ENCODE data around the gene PDZRN4.

Gene PDZRN4

DNA sequence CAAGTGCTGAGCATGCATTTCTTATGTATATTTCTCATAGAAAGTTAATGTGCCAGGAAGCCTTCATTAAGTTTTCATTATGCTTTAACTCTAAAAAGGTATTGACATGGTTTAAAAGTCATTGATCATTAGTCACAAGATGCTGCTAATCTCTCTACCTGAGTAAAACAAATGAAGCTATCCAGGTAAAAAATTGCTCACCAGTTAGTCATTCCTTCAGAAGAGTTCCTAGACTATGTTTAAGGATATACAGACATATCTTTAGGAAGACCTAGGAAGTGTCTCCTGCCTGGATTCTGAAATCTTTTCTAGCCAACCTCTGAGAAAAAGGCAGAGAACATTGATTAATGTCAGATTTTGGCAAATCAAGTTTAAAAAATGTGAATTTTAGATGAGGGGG is 274.2 kb downstream of the PDZRN4 start:
- Histone ChIP-seq H3K4me3 (ENCODE audit: low read depth, low read length) (no peak overlapping the region), H3K36me3 (ENCODE audit: control insufficient read depth, insufficient read depth, low read length) (no peaks in the 10 kb centered on the region), H3K4me1 (no peaks in the 10 kb centered on the region), H3K27me3 (ENCODE audit: control insufficient read depth, insufficient read depth, low read length) (no peaks in the 10 kb centered on the region), H3K4me2 (ENCODE audit: low read length) (peak overlapping the region; percentile 30), H3K27ac (no peak overlapping the region), H3K79me2 (no peaks in the 10 kb centered on the region), H3K9ac (no peak overlapping the region), H2AFZ (no peak overlapping the region), H3K9me3 (ENCODE audit: control insufficient read depth, low read length) (no peaks in the 10 kb centered on the region)
- TF ChIP-seq, protein P1, sequence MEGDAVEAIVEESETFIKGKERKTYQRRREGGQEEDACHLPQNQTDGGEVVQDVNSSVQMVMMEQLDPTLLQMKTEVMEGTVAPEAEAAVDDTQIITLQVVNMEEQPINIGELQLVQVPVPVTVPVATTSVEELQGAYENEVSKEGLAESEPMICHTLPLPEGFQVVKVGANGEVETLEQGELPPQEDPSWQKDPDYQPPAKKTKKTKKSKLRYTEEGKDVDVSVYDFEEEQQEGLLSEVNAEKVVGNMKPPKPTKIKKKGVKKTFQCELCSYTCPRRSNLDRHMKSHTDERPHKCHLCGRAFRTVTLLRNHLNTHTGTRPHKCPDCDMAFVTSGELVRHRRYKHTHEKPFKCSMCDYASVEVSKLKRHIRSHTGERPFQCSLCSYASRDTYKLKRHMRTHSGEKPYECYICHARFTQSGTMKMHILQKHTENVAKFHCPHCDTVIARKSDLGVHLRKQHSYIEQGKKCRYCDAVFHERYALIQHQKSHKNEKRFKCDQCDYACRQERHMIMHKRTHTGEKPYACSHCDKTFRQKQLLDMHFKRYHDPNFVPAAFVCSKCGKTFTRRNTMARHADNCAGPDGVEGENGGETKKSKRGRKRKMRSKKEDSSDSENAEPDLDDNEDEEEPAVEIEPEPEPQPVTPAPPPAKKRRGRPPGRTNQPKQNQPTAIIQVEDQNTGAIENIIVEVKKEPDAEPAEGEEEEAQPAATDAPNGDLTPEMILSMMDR (IDR thresholded peaks at IDR 0.05) = no peak

GRCh38 chr12:41465526-41465925 is 277.4 kb downstream of the PDZRN4 start:
- Histone ChIP-seq H3K27ac (no peak overlapping the region), H3K9me3 (ENCODE audit: control insufficient read depth, low read length) (no peaks in the 10 kb centered on the region), H3K4me2 (ENCODE audit: low read length) (peak overlapping the region; percentile 16)

GRCh38 chr12:41466300-41466699 is 278.2 kb downstream of the PDZRN4 start:
- H3K27me3 ChIP-seq (ENCODE audit: control insufficient read depth, insufficient read depth, low read length) = no peaks in the 10 kb centered on the region
- no peaks in the 10 kb centered on the region for H3K9me3 ChIP-seq (ENCODE audit: control insufficient read depth, low read length)
- H3K4me3 ChIP-seq (ENCODE audit: low read depth, low read length) = no peak overlapping the region
- no peak overlapping the region for H3K27ac ChIP-seq
- no peak overlapping the region for H3K9ac ChIP-seq
- TF ChIP-seq, protein P1 (IDR thresholded peaks at IDR 0.05) = no peak
- peak overlapping the region; percentile 16 for H3K4me2 ChIP-seq (ENCODE audit: low read length)
- no peaks in the 10 kb centered on the region for H3K4me1 ChIP-seq
- H2AFZ ChIP-seq = no peak overlapping the region
- no peaks in the 10 kb centered on the region for H3K36me3 ChIP-seq (ENCODE audit: control insufficient read depth, insufficient read depth, low read length)
- H3K79me2 ChIP-seq = no peaks in the 10 kb centered on the region

More at GRCh38 chr12:41465526-41465925, 277.4 kb downstream of the PDZRN4 start:
- no peaks in the 10 kb centered on the region for H3K4me1 ChIP-seq
- H2AFZ ChIP-seq = no peak overlapping the region
- peak overlapping the region; percentile 20 for H3K4me3 ChIP-seq (ENCODE audit: low read depth, low read length)
- H3K79me2 ChIP-seq = no peaks in the 10 kb centered on the region
- H3K27me3 ChIP-seq (ENCODE audit: control insufficient read depth, insufficient read depth, low read length) = no peaks in the 10 kb centered on the region
- TF ChIP-seq, protein P1 (IDR thresholded peaks at IDR 0.05) = no peak
- no peaks in the 10 kb centered on the region for H3K36me3 ChIP-seq (ENCODE audit: control insufficient read depth, insufficient read depth, low read length)
- no peak overlapping the region for H3K9ac ChIP-seq

- no peak overlapping the region for H3K9ac ChIP-seq
- H3K4me2 ChIP-seq (ENCODE audit: low read length) = peak overlapping the region; percentile 52
- TF ChIP-seq, protein P1 (IDR thresholded peaks at IDR 0.05) = no peak
- H3K4me1 ChIP-seq = no peaks in the 10 kb centered on the region
- no peaks in the 10 kb centered on the region for H3K27me3 ChIP-seq (ENCODE audit: control insufficient read depth, insufficient read depth, low read length)
- no peak overlapping the region for H3K27ac ChIP-seq
- H3K36me3 ChIP-seq (ENCODE audit: control insufficient read depth, insufficient read depth, low read length) = no peaks in the 10 kb centered on the region
- no peaks in the 10 kb centered on the region for H3K9me3 ChIP-seq (ENCODE audit: control insufficient read depth, low read length)
- H2AFZ ChIP-seq = no peak overlapping the region
- H3K79me2 ChIP-seq = no peaks in the 10 kb centered on the region
- no peak overlapping the region for H3K4me3 ChIP-seq (ENCODE audit: low read depth, low read length)
These were observed 278.7 kb downstream of the PDZRN4 start for GRCh38 chr12:41466802-41467201.

DNA sequence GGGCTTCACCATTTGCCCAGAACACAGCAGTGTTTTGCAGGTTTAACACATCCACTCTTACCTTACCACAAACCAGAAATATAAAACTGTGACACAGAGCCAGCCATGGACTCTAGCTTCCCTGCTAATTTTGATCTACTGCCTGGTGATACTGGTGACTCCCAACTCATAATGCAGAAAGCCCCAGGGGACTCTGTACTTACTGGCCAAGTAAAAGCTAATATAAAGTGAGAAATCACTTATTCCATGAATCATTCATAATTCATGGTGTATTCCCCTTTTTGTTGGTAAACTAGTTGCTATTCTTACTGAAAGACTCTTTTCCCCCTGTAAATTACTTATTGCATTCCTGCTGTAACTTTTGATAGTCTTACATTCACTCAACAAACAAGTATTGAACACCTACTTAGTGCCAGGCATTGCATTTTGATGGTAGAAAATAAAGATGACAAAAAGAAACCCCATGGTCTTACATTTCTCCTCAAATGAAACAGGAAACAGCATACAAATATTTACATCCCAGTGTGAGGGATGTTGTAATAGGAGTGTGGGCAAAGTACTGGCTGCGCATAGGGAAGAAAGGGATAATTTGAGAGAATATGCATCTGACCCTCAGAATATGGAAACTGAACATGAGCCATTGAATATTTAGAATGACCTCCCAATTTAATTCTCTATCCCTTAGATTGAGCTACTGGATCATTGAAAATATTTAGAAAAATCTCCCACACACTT is 279.6 kb downstream of the PDZRN4 start:
- H3K36me3 ChIP-seq (ENCODE audit: control insufficient read depth, insufficient read depth, low read length) = no peaks in the 10 kb centered on the region
- H3K4me2 ChIP-seq (ENCODE audit: low read length) = peak overlapping the region; percentile 52
- TF ChIP-seq, protein P1 (IDR thresholded peaks at IDR 0.05) = no peak
- no peak overlapping the region for H2AFZ ChIP-seq
- no peak overlapping the region for H3K9ac ChIP-seq
- no peaks in the 10 kb centered on the region for H3K4me1 ChIP-seq
- H3K27me3 ChIP-seq (ENCODE audit: control insufficient read depth, insufficient read depth, low read length) = no peaks in the 10 kb centered on the region
- no peaks in the 10 kb centered on the region for H3K9me3 ChIP-seq (ENCODE audit: control insufficient read depth, low read length)
- peak overlapping the region; percentile 10 for H3K27ac ChIP-seq
- no peak overlapping the region for H3K4me3 ChIP-seq (ENCODE audit: low read depth, low read length)
- H3K79me2 ChIP-seq = no peaks in the 10 kb centered on the region

All from parathyroid adenoma (tissue), 2 donors.